ENCODE data around the gene PTPRN2.

GRCh38 chr7:157971501-157971900 is 616.1 kb downstream of the PTPRN2 start:
- TF ChIP-seq EZH2 (IDR thresholded peaks at IDR 0.05; ENCODE audit: low read length, missing control alignments) (no peak), CTCF (conservative IDR thresholded peaks at IDR 0.05 in 1 of 2, IDR thresholded peaks at IDR 0.05 in 1 of 2; ENCODE audit: low read depth in 1 of 2, low read length in 2 of 2) (no peak)

Data from fibroblast of lung (primary cell).